HG03039 (cell line): Measurements from ENCODE around the gene ADAT2.

ENCODE experiments used
- ATAC-seq: cut with Tn5 transposase; IDR thresholded peaks from one replicate; pipeline ENCODE4 v1.9.1; 2021; ENCODE audit warnings: mild to moderate bottlenecking, moderate library complexity; ENCODE audit not compliant: unreplicated experiment

ADAT2 gene

DNA sequence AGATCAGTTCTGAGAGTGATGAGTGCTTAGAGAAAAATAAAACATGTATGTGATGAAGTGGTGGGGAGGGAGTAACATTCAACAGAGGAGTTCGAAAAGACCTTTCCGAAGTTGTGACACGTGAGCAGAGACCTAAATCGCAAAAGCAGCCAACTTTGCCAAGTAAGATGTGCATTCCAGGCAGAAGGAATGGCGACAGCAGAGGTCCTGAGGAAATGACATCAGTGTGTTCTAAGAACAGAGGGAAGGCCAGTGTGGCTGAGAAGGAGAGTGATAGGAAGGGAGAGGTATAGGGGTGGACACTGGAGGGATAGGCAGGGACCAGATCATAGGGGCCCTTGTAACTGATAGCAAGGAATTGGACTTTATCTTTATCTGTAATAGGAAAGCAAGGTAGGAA lies 51.3 kb downstream of the ADAT2 start:
- no peak for ATAC-seq

DNA sequence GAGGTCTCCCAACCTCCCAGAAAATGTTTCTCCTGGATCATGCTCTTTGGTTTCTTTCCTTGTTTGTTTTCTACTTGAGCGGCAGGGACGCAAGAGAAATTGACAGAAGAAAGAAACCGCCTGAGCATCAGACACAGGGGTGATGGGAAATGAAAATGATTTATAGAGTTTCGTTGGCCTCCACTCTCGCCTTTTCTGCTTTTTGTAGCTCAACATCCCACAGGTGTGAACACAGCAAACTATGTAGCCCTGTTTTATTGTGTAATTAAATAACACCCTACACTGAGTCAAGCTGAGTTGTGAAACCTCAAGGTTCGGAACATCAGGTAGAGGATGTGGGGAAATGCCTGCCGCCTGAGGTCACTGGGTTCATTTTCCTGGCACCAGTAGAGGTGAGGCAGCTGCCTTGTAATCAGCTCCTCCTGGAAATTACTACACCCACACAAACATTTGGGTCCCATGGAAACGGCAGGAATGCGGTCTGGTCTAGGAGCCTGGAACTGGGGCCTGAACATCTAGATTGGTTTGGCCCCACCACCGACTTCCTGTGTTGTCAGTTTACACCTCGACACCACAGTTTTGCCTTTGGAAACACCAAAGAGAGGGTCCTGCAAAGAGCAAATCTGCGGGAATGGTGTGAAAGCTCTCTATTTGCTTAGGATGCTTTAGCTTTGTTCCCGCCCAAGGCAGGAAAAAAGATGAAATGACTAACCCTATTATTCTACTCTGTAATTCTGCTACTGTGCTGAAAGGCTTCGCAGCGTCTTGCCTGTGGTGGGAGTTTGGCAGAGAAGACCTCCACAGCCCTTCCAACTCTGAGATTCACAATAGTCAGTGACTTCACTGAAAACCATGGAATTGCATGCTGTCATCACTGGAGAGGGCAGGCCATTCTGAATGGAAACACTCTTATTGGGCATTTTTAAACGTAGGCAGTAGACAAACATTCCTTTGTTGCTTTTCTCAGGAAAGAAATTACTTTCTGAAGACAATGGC lies 53.0 kb downstream of the ADAT2 start:
- no peak for ATAC-seq

DNA sequence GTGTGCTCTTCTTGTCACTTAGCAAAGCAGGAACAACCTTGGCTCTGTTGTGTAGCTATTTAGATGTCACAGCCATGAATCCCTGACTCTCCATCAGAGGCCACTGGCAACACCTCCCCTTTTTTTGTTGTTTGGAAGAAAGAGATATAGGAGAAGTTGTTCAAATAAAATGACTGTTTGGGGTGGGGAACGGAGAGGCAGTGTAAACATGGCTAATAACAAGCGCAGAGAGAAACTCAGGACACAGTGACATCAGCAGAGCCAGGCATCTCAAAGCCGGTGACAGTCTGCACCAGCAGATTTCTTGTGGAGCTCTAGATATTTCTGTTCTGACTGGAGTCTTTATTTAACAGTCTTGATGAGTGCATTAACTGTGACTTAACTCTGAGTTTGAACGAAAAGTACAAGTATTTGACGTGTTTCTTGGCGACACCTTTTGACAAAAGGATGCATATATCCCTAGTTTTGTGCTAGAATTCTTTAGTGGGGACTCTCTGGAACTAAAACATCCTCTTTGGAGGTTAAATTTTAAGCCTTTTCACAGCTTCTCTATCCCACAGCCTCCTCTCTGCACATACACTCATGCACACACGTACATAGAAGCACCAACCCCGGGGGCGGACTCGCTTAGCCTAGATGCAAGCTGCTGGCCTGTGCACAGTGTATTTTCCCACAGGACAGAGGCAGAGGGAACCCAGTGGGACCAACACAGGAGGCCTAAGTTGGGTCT lies 53.8 kb downstream of the ADAT2 start:
- ATAC-seq = no peak

DNA sequence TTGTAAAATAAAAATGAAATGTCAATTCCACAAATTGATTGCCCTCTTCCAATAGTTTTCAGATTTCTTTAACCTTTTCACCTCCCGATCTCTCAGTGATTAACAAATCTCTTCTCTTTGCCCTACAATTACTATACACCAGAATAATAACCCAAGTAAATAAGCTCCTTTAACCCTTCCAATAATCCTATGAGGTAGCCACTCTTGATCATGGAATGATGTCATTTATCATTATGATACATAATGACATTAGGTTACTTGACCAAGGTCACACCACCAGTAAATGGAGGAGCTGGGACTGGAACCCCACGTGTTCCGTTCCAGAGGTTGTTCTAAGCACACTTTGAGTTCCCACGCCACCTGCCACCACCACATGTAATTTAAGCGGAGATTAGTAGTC lies 54.8 kb downstream of the ADAT2 start:
- no peak for ATAC-seq

DNA sequence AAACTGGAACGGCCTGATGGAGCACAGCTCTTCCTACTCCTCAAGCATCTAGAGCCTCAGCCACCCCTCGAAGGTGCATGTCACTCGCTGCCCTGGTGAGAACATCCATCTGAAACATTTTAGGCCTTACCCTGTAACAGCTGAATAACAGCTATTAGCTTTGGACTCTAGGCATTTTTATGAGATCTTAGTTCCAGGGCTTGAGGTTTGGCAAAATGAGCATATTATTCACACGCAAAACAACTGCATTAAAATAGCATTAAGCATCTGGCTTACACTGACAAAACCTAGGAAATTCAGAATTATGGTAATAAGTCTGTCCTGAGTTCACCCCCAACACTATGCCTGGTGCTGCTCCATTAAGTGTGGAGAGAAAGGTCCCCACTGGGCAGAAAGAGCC lies 56.1 kb downstream of the ADAT2 start:
- no peak for ATAC-seq

DNA sequence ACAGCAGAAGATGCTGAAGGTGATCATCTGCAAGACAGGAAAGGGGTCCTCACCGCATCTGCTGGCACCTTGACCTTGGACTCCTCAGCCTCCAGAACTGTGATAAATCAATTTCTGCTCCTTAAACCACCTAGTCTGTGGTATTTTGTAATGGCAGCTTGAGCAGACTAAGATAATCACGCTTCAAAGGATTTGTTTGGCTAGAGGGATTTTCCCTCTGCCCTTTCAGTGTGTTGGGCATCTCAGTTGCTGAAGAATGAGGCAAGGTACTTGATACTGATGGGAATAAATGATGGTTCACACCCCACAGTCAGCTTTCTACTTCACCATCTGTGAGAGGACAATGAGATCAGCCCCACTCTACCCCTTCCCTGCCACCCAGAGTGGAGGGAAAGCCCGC lies 60.2 kb downstream of the ADAT2 start:
- ATAC-seq = no peak

DNA sequence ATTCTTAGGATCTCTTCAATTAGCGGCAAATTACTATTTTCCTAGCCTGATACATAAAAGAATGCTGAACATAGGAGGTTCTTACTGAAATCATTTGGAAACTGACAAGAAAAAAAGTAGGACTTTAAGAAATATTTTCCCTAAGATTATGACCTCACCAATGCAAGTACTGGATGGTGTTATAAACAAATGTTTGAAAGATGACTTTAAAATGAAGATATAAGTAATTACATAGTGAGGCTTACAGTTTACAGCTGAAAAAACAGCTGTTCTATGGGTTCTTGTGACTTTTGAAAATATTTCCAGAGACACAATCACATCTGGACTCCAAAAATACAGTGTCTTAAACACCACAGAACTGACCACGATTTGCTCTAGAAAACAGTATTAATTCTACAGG lies 64.9 kb downstream of the ADAT2 start:
- no peak for ATAC-seq

DNA sequence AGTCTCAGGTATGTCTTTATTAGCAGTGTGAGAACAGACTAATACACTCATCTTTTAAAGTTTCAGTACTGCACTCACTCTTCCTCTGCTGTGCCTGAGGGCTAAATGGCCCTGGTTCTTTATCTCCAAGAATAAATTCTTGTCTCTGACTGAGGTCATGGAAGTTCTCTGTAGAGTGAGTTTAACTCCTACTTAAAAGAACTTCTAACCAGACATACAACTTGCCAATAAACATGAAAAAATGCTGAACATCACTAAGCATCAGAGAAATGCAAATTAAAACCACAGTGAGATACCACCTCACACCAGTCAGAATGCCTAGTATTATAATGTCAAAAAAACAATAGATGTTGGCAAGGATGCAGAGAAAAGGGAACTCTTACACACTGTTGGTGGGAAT lies 73.6 kb downstream of the ADAT2 start:
- no peak for ATAC-seq

DNA sequence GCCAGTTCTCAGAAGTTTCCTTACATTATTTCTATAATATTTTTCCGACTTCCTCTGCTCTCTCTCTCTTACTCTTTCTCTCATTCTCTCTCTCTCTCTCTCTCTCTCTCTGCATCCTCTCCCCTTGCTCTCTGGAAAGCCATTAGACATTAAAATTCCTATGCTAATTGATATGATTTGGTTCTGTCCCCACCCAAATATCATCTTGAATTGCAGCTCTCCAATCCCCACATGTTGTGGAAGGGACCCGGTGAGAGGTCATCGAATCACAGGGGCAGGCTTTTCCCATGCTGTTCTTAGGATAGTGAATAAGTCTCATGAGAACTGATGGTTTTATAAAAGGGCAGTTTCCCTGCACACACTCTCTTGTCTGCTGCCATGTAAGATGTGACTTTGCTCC lies 74.1 kb downstream of the ADAT2 start:
- no peak for ATAC-seq

DNA sequence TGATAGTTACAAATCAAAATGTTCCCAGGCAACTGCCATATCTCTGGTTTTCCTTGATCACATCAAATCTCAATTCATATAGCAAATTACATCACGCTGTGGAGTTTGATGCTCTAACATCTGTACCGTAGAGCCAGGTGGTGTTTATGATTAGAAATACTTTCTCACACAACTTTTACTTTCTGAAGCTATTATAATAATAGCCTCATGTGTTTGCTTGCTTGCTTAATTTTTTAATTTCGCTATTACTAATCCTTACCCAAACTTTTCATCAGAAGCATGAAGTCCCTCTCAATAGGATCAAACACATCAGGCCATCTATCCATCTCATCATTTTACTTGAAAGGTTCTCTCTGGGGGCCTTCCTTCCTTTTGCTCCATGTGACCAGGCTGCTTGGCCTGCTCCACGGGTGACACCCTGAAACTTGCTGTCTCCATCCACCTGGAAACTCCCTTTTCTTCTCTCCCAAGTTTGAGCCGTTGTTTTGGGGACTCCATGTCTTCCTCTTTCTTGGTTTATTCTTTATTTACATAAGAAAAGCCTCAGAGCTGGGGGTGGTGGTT lies 75.4 kb downstream of the ADAT2 start:
- ATAC-seq = no peak

DNA sequence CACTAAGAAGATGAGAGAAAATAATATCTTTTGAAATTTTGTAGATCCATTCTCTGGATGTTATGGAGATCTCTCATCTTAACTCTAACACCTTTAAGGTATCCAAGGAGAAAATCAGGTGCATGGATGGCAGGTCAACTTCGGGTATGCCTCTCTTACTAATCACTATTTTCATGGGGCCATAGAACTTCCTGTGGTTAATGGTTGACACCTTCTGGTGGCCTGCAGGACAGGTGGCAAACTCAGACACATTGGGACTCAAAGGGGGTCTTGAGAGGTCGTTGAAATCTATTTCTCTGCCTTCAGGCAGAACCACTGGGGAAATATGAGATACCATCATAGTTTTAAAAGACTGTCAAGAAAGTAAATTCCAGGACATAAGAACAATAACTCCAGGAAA lies 76.5 kb downstream of the ADAT2 start:
- no peak for ATAC-seq
